NCI-H69 (cell line): ENCODE measurements around the gene CMTM7.

ENCODE experiments used
- DNase-seq: peaks from one replicate; lab custom pipeline; 2025; lab: John Stamatoyannopoulos, UW

CMTM7 gene

DNA sequence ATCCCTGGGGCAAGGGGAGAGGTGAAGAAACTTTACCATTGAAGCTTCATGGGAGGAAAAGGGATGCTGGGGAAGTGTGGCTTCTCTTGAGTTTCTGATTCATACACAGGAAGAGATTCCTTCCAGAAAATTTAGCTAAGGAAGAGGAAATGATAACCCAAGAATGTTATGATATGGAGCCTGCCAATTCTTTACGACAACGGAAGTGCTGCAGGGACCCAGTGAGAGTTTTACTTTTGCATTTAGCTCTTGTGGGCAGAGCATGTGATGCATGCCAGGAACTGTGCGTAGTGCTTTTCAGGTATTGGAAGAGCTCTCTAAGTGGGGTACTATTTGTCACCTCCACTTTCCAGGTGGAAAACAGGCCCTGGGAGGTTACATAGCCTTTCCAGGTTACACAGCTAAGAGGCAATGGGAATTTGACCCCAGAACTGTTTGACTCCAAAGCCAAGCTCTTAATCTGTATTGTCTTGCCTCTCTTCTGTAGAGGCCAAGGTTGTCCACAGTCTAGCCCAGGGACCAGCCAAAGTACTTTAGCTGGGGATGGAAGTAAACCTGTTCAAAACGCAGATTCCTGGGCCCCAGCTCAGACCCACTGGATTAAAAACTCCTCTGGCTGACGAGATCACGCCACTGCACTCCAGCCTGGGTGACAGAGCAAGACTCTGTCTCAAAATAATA, 23.0 kb downstream of the CMTM7 start:
- no peak for DNase-seq

DNA sequence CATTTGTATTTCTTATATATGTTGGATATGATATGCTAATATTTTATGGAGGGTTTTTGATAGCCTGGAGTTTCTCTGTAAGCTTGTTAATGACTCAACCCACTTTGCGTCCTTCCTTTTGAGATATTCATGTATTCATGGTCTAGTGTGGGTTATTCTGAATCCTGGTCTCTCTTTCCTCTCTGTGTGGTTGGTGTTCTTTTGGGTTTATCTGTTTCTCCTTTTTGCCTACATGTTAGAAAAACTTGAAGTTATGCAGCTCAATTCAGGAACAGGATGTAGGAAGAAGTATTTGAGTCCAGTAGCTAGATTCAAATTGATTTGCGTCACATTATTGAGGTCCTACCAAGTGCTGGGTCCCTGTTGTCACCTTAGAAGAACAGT, 28.1 kb downstream of the CMTM7 start:
- DNase-seq, result no peak

DNA sequence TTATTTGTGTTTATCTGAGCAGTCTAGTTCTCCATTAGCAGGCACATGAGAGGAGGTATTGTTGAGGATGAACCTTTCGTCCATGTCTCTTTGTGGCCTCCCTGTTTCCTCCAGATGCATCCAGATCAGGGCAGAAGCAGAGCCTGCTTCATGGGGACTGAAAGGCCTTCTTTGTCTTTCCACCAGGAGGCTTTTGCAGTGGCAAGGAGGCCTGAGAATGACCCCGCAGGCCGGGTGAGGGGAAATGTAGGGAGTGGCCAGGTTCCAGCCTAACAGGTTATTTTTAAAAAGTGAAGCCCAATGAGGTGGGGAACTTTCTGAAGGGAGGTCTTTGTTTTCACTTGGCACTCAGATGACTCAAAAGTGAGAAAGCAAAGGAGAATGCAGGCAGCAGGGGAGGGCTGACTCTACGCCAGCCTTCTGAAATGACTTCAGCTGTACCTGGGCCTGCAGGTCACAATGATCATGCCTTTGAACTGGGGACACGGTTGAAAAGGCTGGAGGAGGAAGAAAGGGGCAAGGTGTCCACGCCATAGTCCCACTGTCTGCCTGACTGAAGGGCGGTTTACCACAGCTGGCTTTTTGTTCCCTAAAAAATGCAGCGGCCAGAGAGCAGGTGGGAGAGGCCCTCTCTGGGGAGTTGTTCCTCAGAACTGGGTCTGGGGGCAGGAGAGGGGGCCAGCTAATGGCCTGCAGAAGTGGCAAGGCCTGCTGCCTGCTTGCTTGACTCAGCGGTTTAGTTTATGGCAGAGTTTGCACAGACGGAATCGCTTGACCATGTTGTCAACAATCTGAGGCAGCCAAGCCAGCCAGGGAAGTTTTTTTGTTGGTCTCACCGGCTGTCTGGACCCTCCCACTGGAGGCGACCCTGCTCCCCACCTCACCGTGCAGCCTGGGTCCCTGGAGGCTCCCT, 28.7 kb downstream of the CMTM7 start:
- DNase-seq, result no peak

DNA sequence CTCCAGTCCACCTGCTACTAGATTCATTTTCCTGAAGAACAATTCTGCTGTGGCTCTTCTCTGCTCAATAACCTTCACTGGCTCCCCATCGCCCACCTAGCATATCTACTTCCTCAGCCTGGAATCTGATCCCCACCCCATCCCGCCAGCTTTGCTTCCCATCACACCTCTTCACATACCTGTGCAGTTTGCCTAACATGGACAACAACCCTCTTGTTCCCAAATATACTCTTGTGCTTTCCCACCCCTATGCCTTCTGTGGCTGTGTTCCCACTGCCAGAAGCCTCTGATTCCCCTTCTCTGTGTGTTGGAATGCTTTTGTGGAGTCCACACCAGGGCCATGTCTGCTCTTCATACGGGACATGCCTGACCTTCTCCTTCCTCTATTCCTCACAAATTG, 29.5 kb downstream of the CMTM7 start:
- no peak for DNase-seq

DNA sequence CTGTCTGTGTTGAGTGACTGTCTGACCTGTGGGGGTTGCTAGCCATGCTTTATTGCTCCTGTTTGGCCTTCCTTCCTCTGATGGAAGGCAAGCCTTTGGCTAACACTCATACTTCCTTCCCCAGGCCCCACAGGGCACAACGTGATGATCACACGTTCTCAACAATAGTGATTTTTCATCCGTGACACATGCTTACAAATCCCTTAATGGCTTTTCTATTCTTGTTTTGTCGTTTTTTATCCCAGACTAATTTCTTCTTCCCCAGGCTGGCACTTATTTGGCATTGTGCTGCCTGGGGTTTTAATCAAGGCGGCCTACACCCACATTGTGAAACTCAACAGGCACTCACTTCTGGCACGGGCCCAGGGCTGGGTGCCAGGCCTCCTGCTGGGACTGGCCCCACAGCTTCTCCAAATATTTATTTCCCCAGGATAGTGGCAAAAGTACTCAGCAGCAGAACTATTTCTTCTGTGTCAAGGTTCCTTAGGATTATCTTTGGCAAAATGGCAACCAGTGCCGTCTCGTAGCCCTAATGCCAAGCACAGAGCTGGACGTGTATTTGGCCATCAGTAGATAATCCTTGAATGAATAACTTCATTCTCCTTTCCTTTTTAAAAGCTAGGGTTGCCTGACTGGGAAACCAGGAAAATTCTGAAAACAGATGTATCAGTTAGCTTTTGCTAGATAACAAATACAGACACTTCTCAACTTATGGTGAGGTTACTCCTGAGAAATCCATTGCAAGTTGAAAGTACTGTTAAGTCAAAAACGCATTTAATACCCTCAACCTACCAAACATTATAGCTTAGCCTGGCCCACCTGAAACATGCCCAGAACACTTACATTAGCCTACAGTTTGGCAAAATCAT, 30.6 kb downstream of the CMTM7 start:
- DNase-seq, result peak; percentile 93

DNA sequence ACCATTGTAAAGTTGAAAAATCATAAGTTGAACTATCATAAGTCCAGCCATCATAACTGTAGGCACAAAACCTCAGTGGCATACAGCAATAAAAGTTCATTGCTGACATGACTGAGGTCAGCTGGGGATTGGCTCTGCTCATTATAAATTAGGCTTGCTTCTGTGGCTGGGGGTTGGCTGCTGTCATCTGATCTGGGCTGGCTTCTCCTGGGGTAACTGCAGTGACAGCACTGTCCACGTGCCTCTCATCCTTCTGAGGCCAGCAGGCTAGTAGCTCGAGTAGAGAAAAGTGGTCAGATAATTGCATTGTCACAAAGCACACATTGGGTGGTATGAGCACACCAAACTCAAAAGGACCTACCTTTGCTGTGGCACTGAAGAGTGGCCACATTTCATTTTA, 31.3 kb downstream of the CMTM7 start:
- DNase-seq, result no peak

DNA sequence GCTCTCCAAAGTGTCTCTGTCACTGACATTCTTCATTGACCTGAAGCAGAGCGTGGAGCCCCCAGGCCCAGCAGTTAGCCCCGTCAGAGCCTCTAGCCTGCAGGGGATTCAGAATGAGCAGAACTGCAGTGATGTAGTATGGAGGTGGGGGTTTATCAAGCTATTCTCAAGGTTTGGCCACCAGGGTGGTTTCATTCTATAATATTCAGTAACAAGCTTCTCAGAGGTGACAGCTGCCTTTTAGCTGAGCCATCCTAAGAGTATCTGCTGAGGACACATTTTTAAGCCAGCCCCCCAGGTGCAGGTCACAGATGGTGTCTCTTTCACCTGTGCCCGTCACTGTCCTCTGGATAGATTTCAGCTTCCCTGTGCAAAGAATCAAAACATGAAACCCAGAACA, 31.9 kb downstream of the CMTM7 start:
- DNase-seq, result no peak

DNA sequence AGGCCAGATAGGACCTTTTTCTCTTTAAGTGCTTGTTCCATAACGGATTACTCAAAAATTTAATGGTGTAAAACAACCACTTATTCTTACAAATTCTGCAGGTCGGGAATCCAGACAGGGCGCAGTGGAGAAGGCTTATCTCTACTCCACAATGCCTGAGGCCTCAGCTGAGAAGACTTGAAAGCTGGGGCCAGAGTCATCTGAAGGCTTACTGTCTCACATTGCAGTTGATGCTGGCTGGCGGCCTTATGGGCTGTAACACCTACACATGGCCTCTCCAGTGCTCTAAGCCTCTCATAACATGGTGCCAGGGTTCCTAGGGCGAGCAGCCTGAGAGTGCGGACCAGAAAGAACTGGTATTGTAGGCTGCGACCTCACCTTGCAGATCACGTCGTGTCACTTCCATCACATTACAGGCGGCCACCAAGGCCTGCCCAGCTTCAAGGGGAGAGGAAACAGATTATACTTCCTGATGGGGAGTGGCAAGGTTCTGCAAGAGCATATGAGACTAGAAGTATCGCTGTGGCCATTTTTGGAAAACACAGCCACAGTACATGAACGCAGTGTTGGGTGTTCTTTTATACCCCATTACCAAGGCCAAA, 32.4 kb downstream of the CMTM7 start:
- DNase-seq, result no peak

DNA sequence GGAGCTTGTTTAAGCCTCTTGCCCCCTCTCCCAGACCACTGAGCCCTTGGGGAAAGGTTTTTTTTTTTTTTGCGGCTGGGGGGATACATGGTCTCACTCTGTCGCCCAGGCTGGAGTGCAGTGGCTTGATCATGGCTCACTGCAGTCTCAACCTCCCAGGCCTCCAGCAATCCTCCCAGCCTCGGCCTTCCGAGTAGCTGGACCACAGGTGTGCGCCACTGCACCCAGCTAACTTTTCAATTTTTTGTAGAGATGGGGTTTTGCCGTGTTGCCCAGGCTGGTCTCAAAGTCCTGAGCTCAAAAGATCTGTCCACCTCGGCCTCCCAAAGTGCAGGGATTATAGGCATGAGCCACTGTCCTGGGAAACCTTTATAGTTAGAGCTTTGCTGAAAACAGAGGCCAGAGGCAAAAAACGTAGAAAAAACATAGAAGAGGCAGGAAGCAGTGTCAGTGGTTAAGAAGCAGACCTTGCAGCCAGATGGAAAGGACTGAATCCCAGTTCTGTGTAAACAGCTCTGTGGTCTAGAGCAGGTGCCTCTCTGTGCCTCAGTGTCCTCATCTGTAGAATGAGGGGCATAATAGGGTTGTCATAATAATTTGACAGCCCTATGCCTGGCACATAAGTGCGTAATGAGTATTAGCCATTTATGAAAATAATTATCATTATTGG, 33.1 kb downstream of the CMTM7 start:
- DNase-seq, result no peak

DNA sequence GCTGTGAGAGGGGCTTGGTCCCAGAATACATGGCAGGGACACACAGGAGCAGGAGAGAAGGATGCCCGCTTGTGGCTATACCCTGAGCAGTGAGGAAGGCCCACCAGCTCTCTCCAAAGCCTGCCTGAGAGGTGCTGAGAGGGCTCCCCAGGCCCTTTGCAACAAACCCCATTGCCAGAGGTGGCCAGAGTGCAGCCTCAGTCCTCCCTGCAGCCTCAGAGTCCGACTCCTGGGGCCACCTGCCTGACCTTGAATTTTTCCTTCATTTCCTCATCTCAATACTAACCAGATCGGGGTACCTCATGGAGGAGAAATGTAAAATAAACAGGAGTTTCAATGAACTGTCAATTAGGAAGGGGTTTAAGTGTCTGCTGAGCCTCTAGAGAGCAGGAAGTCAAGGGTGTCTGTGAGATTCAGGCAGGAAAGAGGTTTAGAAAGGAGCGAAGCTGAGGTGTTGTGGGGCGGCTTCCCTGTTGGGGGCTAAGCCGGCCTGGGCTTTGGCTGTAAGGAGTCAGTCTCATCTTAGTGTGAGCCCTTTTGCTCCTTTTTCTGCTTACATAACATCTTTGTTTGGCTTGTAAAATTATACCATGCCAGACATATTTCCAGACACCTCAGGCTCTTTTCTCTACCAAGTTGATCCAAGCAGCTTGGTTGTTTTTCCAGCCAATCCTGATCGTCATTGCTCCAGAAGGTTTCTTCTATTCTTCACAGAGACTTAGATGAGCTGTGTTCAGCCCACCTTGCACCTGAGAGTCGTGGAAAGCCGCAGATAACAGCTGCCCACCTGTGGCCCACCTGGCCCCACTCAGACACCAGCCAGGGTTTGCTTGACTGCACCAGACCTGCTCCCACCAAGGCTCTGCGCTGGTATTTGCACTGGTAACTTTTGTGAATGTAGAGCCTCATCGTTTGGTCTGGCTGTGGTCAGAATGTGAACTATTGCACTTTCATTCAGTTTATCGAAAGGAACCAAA, 36.7 kb downstream of the CMTM7 start:
- no peak for DNase-seq

DNA sequence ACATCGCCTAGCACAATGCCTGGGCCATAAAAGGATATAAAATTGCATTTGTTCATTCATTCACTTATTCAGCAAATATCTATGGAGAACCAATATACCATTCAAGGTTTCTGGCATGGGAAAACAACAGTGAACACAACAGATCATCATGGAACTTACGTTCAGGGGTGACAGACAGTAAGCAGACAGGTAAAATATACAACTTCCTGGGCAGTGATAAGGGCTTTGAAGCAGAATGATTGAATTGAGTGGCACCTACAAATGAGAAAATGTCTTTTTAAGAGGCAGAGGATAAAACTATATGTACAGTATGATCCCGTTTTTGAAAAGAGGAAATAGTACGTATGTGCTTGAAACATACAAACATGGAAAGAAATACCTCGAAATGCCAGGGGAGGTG, 39.2 kb downstream of the CMTM7 start:
- no peak for DNase-seq

DNA sequence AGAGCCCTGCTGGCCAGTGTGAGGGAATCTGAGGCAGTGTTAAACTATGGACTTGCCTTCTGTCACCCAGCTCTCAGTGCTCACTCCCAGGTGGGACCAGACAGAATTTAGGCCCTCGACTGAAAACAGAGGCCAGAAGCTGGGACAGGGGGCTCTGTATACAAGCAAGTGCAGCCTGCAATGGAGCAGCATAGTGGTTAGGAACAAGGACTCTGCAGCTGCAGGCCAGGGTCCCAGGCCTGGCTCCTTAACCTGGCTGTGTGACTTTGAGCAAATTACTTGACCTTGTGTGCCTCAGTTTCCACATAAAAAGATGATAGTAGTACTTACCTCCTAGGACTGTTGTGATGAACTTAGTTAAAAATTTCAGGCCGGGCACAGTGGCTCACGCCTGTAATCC, 39.8 kb downstream of the CMTM7 start:
- no peak for DNase-seq

DNA sequence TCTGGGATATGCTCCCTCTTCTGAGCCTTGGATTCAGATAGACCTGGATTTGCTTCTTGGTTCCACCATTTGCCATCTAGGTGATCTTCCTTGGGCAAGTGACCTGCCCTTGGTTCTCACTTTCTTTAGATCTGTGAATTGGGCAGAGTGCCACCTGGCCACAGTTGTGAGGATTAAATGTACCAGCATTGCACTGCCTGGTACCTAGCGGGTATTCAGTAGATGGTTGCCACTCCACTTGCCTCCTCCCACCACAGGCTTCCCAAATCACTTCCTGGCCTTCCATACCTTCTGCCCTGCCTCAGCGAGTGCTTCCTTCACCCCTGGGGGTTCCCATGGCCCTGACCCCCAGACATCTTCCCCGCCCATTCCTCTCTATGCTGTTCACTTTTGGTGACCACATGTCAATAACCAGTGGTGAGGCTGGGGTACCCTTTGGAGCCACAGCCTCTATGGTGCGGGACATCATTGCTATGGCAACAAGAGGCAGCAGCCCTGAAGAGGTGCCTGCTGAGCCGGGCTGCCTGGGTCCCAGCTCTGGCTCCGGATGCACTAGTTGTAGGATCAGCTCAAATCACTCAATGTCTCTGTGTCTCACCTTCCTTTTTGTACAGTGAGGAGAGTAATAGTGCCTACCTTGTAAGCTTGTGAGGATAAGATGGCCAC, 40.5 kb downstream of the CMTM7 start:
- no peak for DNase-seq

DNA sequence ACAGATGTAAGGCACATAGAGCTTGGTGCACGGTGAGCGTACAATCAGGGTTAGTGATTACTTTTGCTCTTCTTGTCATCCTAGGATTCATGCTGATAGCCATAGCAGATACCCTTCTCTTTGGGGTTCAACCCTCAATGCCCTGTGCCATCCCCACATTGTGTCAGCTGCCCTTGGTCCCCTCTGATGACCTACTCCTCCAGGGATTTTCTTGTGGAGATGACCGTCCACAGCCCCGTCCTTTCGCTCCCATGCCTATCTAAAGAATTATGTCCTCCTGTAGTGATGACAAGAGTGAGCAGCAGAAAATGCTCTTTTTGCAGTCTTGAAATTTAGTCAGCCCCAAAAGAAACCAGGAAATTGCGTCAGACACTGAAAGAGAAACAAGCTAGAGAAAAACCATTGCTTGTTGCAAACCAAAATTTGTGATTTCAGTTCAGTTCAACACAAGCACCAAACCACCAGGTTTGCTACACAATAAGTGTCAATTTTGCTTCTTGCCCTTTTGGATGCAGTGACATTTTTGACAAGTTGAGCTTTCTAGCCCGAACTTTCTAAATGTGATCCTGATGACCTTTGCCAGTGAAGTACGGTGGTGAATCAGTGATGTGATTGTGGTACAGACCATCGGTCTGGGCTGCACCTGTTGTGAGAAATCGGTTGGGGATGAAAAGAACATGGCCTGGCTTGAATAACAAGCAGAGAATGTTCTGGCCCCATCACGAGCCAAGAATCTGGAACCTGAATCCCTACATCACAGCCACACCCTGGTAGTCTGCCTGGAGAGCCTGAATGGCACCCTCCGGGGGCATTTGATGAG, 41.3 kb downstream of the CMTM7 start:
- no peak for DNase-seq

DNA sequence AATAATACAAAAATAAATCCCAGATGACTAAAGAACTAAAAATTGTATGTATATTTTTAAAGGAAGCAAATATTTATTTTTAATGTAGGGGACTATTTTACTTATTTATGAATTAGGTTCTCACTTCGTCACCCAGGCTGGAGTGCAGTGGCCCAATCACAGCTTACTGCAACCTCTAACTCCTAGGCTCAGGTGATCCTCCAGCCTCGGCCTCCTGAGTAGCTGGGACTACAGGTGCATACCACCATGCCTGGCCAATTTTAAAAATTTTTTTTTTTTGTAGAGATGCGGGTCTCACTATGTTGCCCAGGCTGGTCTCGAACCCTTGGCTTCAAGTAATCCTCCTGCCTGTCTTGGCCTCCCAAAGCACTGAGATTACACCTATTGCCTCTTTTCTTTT, 42.6 kb downstream of the CMTM7 start:
- no peak for DNase-seq

DNA sequence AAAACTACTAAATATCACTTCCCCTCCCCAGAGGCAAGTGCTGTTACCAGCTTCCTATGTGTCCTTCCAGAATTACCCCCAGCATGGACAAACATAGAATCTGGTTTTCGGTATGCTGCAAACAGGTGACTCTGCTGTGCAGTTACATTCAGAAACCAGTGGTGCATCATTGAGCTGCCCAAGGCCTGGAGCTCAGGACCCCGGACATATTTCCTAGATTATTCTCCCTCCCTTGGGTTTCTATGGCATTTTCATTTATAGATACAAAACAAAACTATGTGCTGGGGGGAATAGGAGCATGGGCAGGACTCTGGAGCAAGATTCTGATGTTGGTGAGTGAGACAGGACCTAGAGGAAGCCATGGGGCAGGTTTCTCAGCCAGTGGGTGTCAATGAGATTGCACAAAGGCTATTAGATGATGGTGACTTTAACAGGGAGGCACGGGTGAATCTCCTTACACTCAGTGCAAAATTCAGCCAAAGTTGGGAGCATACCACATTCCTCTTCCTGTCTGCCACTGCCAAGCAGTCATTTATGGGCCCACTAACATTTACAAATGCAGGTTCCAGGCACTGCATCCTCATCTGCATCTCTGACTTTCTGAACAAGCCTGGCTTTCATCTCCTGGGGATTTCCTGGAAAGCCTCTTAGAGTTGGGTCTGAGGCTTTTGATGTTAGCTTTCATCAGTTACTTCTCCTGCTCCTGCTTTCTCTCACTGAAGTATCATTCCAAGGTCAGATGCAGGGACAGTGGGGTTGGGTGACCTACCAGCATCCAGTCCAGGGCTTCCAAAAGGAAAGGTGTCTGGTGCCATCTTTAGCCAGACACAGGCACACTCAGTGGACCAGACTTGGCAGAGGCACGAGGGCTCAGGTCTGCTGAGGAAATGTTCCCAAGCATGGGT, 44.5 kb downstream of the CMTM7 start:
- no peak for DNase-seq

DNA sequence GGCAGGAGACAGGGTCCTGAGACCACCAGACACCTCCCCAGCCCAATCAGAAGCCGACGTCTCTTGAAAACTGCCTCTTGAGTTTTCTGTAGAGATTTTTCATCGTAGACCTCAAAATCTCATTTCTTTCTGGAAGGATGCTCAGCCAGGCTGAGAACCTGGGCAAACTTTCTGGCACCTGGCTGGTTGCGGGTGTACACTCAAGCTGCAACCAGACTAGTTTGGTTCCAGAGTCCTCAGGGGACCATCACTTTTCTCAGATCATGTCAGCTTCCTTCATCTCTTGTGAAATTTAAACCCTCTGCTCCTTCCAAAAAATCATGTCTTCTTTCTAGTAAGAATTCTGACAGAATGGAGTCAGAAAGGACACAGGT, 45.1 kb downstream of the CMTM7 start:
- DNase-seq, result no peak

DNA sequence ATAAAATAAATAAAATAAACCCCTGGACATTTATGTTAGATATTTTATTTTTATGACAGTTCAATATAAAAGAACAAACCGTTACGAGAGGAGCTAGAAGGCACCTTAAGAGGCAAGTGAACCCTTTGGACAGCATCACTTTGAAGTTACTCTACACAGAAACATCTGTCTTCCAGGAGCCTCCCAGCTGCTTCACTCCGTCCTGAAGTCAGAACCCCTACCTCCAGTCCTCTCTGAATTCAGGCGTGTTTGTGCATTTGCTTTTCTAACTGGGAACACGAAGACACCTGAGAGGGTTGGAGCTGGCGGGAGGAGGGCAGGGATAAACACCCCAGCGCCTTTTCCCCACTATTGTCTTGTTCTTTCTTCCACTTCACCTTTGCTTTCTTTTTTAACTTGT, 46.2 kb downstream of the CMTM7 start:
- no peak for DNase-seq
